Measurements from ENCODE around the gene TOB1.

TOB1 gene

DNA sequence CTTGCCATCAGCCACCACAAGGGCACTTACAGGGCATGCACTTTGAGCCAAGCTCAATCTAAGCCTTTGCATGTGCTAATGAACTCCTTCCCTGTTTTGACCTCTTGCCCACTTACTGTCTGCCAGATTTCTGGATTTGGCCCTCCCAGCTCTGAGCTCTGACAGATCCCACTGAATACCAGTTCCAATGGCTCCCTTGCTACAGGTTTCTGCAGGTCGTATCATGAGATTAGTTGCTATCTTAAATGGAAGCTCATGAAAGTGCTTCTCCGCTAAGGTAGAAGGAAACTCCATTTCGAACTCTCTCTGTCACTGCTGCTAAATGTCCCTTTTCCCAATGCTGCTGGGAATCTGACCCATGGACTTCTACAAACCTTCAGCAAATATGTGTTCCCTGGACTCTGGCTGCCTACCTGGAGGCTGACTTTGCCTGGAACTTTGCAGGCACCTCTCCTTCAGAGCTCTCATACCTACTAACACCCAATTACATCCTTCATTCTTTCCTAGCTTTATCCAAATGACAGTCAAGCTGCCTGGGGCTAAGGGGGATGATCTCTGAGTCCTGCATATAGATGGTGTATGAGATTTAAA is 23.5 kb upstream of the TOB1 start:
- TF ChIP-seq FOXP2 (optimal IDR thresholded peaks at IDR 0.05; ENCODE audit: borderline replicate concordance, extremely low read depth, extremely low read length, insufficient read depth) = no peak
- no peak for TF ChIP-seq SIN3A (IDR thresholded peaks at IDR 0.05; ENCODE audit: borderline replicate concordance, insufficient read depth, low read length)
- no peak for TF ChIP-seq POLR2AphosphoS5 (IDR thresholded peaks at IDR 0.05; ENCODE audit: low read depth, low read length)
- no peak for TF ChIP-seq TAF1 (IDR thresholded peaks at IDR 0.05; ENCODE audit: borderline replicate concordance, insufficient read depth, low read length)

DNA sequence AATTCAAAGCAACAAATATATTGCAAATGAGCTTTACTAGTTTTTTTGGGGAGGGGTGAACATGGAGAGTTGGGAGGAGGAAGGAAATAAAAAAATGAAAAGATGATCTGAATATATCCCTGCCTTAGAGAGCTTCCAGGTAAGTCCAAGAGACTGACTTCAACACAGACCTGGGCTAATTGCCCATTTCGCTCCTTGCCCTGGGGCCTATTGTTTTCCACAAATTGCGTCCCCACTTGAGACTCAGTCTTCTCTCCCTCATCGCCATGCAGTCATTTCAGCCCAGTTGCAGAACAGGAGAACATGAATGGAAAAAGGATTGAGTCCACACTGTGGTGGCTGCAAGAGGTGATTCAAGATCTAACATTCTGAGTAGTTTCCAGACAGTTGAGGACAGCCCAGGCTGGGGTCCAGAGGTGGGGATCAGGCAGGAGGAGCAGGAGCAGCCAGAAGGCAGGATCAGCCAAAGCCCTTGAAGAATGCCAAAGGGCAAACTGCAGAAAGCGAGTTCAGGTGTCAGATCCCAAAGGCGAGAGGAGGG is 21.6 kb upstream of the TOB1 start:
- TF ChIP-seq TAF1 (IDR thresholded peaks at IDR 0.05; ENCODE audit: borderline replicate concordance, insufficient read depth, low read length) = no peak
- TF ChIP-seq, protein P1, sequence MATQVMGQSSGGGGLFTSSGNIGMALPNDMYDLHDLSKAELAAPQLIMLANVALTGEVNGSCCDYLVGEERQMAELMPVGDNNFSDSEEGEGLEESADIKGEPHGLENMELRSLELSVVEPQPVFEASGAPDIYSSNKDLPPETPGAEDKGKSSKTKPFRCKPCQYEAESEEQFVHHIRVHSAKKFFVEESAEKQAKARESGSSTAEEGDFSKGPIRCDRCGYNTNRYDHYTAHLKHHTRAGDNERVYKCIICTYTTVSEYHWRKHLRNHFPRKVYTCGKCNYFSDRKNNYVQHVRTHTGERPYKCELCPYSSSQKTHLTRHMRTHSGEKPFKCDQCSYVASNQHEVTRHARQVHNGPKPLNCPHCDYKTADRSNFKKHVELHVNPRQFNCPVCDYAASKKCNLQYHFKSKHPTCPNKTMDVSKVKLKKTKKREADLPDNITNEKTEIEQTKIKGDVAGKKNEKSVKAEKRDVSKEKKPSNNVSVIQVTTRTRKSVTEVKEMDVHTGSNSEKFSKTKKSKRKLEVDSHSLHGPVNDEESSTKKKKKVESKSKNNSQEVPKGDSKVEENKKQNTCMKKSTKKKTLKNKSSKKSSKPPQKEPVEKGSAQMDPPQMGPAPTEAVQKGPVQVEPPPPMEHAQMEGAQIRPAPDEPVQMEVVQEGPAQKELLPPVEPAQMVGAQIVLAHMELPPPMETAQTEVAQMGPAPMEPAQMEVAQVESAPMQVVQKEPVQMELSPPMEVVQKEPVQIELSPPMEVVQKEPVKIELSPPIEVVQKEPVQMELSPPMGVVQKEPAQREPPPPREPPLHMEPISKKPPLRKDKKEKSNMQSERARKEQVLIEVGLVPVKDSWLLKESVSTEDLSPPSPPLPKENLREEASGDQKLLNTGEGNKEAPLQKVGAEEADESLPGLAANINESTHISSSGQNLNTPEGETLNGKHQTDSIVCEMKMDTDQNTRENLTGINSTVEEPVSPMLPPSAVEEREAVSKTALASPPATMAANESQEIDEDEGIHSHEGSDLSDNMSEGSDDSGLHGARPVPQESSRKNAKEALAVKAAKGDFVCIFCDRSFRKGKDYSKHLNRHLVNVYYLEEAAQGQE (IDR thresholded peaks at IDR 0.05; ENCODE audit: insufficient read depth in 1 of 2, low read depth in 2 of 2, low read length in 2 of 2) = no peak
- no peak for TF ChIP-seq POLR2AphosphoS5 (IDR thresholded peaks at IDR 0.05; ENCODE audit: low read depth, low read length)
- TF ChIP-seq FOXP2 (optimal IDR thresholded peaks at IDR 0.05; ENCODE audit: borderline replicate concordance, extremely low read depth, extremely low read length, insufficient read depth) = no peak
- TF ChIP-seq SIN3A (IDR thresholded peaks at IDR 0.05; ENCODE audit: borderline replicate concordance, insufficient read depth, low read length) = no peak

DNA sequence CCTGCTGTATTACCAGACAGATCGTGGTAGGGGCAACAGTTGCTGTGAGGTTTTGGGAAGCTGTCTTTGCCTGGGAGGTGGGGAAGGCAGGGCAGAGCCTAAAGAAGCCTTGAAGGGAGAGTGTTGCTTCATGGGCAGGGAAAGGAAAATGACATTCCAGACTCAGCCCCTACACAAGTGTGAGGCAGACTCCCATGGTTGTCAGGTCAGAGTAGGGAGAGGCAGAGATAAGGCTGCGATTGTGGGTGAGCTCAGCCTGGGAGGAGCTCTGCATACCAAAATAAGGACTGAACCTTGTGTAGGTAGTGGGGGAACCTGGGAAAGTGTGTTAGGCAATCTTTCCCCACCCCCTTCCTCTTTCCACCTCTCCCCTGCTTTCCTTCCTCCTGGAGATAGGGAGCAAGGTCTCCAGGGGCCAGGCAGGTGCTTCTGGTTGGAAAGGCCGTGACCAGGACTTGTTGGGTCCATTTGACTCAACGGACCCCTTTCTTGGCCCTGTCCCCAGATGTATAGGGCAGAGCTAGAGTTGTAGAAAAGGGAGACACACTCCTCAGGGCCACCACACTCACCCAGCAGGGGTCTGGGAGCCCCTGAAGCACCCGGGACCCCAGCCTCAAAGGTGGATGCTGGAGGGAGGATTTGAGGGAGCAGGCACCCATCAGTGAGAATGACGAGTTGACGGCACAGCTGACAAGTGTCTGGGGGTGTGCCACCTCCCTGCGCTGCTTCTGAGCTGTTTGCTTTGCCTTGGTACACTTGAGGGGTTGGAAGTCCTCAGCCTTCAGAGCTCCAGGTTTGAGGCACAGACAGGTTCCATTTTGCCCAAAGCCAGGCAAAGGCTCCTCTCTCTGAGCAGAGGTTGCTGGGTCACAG is 18.5 kb upstream of the TOB1 start:
- no peak for TF ChIP-seq FOXP2 (optimal IDR thresholded peaks at IDR 0.05; ENCODE audit: borderline replicate concordance, extremely low read depth, extremely low read length, insufficient read depth)
- no peak for TF ChIP-seq TAF1 (IDR thresholded peaks at IDR 0.05; ENCODE audit: borderline replicate concordance, insufficient read depth, low read length)
- no peak for TF ChIP-seq SIN3A (IDR thresholded peaks at IDR 0.05; ENCODE audit: borderline replicate concordance, insufficient read depth, low read length)

DNA sequence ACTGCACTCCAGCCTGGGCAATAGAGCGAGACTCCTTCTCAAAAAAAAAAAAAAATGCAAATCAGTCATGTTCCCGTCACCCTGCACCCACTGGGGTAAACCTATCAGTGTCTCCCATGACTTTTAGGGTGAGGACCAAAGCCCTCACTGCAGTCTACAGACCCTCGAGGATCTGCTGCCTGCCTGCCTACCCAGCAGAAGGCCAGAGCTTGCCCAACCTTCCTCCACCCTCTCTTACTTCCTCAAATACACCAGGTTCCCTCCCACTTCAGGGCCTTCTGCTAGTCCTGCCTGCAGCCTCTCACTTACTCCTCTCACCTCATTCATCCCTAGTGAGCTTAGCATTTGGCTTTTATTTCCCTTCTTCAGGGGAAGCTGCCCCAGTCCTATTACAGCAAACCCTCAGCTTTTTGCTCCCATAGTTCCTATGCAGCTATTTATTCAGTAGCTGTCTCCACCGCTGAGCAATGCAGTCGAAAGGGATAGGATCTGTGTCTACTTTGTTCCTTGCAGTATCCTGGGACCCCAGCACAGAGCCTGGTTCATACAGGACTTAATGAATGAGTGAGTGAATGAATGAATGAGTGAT is 17.8 kb upstream of the TOB1 start:
- TF ChIP-seq POLR2AphosphoS5 (IDR thresholded peaks at IDR 0.05; ENCODE audit: low read depth, low read length) (no peak), TAF1 (IDR thresholded peaks at IDR 0.05; ENCODE audit: borderline replicate concordance, insufficient read depth, low read length) (no peak), FOXP2 (optimal IDR thresholded peaks at IDR 0.05; ENCODE audit: borderline replicate concordance, extremely low read depth, extremely low read length, insufficient read depth) (no peak), SIN3A (IDR thresholded peaks at IDR 0.05; ENCODE audit: borderline replicate concordance, insufficient read depth, low read length) (no peak)
- TF ChIP-seq, protein P1 (IDR thresholded peaks at IDR 0.05; ENCODE audit: insufficient read depth in 1 of 2, low read depth in 2 of 2, low read length in 2 of 2) = no peak

DNA sequence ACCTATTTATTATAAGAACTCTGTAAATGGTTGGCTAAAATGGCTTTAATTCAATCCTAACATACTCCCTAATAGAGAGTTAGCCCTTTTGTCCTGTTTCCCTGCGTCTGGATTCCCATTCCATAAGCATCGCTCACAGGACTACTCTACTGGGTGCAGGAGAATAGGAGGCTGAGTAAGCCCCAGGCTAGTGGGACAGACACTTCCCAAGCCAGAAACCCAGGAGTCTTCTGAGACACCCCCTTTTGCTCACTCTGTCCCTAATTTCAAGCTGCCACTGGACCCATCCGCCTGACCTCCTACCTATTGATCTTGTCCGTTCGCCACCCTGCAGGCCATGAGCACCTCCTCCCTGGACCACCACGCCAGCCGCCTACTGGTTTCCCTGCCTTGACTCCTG is 16.7 kb upstream of the TOB1 start:
- TF ChIP-seq FOXP2 (optimal IDR thresholded peaks at IDR 0.05; ENCODE audit: borderline replicate concordance, extremely low read depth, extremely low read length, insufficient read depth) = no peak
- TF ChIP-seq POLR2AphosphoS5 (IDR thresholded peaks at IDR 0.05; ENCODE audit: low read depth, low read length) = no peak
- no peak for TF ChIP-seq SIN3A (IDR thresholded peaks at IDR 0.05; ENCODE audit: borderline replicate concordance, insufficient read depth, low read length)
- TF ChIP-seq, protein P1 (IDR thresholded peaks at IDR 0.05; ENCODE audit: insufficient read depth in 1 of 2, low read depth in 2 of 2, low read length in 2 of 2) = no peak
- TF ChIP-seq TAF1 (IDR thresholded peaks at IDR 0.05; ENCODE audit: borderline replicate concordance, insufficient read depth, low read length) = no peak
